Measurements from ENCODE around the gene CALN1.
"Not testable (repeated sequence)": the region's sequence is repeated elsewhere in the genome, so short reads cannot be mapped to it uniquely, and the experiment has no call there.

CALN1 gene

DNA sequence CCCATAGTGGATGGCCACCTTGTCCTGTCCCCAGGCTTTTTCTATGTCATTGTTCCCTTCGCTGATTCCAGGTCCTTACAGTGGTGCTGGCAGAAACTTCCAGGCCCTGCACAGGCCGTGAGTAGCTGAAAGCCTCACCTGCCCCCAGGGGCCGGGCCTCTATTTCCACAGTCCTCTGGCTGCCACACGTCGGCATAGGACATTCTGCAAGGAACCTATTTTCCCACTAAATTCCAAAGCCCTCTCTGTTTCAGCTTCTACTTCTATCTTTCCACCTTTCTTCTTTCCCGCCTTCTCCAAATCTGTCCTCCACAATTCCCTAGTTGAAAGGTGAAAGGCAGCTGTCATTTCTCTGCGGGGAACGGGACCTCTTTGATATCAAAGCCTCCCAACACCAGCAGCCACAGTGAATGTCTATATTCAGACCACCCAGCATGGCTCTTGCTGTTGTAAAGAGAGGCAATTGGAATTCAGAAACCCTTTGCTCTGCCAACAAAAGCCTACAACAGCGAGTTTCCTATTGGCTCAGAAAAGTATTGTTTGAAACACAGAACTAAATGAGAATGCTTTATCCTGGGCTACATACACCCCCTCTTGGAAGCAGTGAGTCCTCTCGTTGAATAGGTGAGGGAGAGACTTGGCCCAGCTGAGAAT, 672.5 kb downstream of the CALN1 start:
- Histone ChIP-seq H3K27me3 (ENCODE audit: control insufficient read depth, insufficient read depth, low read length) (no peaks in the 10 kb centered on the region), H3K4me2 (ENCODE audit: low read length) (no peak overlapping the region), H3K9me3 (ENCODE audit: control insufficient read depth, low read length) (no peaks in the 10 kb centered on the region)

GRCh38 chr7:71737931-71738540, 674.1 kb downstream of the CALN1 start:
- H3K4me3 ChIP-seq (ENCODE audit: low read depth, low read length); H3K79me2 ChIP-seq; H3K27me3 ChIP-seq (ENCODE audit: control insufficient read depth, insufficient read depth, low read length); H3K4me2 ChIP-seq (ENCODE audit: low read length); H3K4me1 ChIP-seq; H3K36me3 ChIP-seq (ENCODE audit: control insufficient read depth, insufficient read depth, low read length); H3K27ac ChIP-seq; H2AFZ ChIP-seq; H3K9ac ChIP-seq; H3K9me3 ChIP-seq (ENCODE audit: control insufficient read depth, low read length): not testable (repeated sequence)

More for the DNA sequence above, 672.5 kb downstream of the CALN1 start:
- no peak overlapping the region for H3K4me3 ChIP-seq (ENCODE audit: low read depth, low read length)
- no peaks in the 10 kb centered on the region for H3K36me3 ChIP-seq (ENCODE audit: control insufficient read depth, insufficient read depth, low read length)
- no peaks in the 10 kb centered on the region for H3K4me1 ChIP-seq
- no peaks in the 10 kb centered on the region for H3K79me2 ChIP-seq
- no peak for TF ChIP-seq CTCF (IDR thresholded peaks at IDR 0.05)
- H2AFZ ChIP-seq = no peak overlapping the region
- no peak overlapping the region for H3K9ac ChIP-seq
- no peak overlapping the region for H3K27ac ChIP-seq

- Histone ChIP-seq H3K9me3 (ENCODE audit: control insufficient read depth, low read length) (no peaks in the 10 kb centered on the region), H3K27ac (no peak overlapping the region), H3K36me3 (ENCODE audit: control insufficient read depth, insufficient read depth, low read length) (no peaks in the 10 kb centered on the region), H2AFZ (no peak overlapping the region), H3K27me3 (ENCODE audit: control insufficient read depth, insufficient read depth, low read length) (no peaks in the 10 kb centered on the region), H3K4me3 (ENCODE audit: low read depth, low read length) (no peak overlapping the region), H3K9ac (no peak overlapping the region), H3K4me1 (no peaks in the 10 kb centered on the region), H3K79me2 (no peaks in the 10 kb centered on the region), H3K4me2 (ENCODE audit: low read length) (no peak overlapping the region)
- TF ChIP-seq CTCF (IDR thresholded peaks at IDR 0.05) = peak; percentile 29
Observed at GRCh38 chr7:71735961-71736556, 676.1 kb downstream of the CALN1 start.

GRCh38 chr7:71733107-71733870, 678.8 kb downstream of the CALN1 start:
- H3K27me3 ChIP-seq (ENCODE audit: control insufficient read depth, insufficient read depth, low read length) = no peaks in the 10 kb centered on the region
- no peaks in the 10 kb centered on the region for H3K36me3 ChIP-seq (ENCODE audit: control insufficient read depth, insufficient read depth, low read length)
- no peak overlapping the region for H3K4me2 ChIP-seq (ENCODE audit: low read length)
- H3K27ac ChIP-seq = no peak overlapping the region
- H3K9me3 ChIP-seq (ENCODE audit: control insufficient read depth, low read length) = no peaks in the 10 kb centered on the region
- TF ChIP-seq CTCF (IDR thresholded peaks at IDR 0.05) = peak; percentile 38
- H3K79me2 ChIP-seq = no peaks in the 10 kb centered on the region
- no peaks in the 10 kb centered on the region for H3K4me1 ChIP-seq
- H3K4me3 ChIP-seq (ENCODE audit: low read depth, low read length) = no peak overlapping the region
- no peak overlapping the region for H3K9ac ChIP-seq
- H2AFZ ChIP-seq = no peak overlapping the region

DNA sequence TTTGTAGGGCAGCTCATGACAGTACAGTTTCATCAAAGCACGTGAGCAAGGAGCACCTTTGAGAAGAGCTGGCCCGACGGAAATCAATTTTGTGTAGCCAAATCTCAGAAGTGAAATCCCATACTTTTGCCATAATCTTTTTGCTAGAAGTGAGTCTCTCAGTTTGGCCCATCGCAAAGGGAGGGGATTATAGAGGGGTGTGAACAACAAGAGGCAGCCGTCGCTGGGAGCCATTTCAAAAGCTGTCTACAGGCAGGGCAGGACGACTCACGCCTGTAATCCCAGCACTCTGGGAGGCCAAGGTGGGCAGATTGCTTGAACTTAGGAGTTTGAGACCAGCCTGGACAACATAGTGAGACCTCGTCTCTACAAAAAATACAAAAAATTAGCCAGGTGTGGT, 680.4 kb downstream of the CALN1 start:
- no peaks in the 10 kb centered on the region for H3K4me1 ChIP-seq
- H3K79me2 ChIP-seq = no peaks in the 10 kb centered on the region
- H3K27me3 ChIP-seq (ENCODE audit: control insufficient read depth, insufficient read depth, low read length) = no peaks in the 10 kb centered on the region
- H2AFZ ChIP-seq = no peak overlapping the region
- H3K9me3 ChIP-seq (ENCODE audit: control insufficient read depth, low read length) = no peaks in the 10 kb centered on the region
- H3K36me3 ChIP-seq (ENCODE audit: control insufficient read depth, insufficient read depth, low read length) = no peaks in the 10 kb centered on the region
- no peak overlapping the region for H3K9ac ChIP-seq
- H3K27ac ChIP-seq = no peak overlapping the region
- no peak for TF ChIP-seq CTCF (IDR thresholded peaks at IDR 0.05)
- H3K4me3 ChIP-seq (ENCODE audit: low read depth, low read length) = no peak overlapping the region
- H3K4me2 ChIP-seq (ENCODE audit: low read length) = no peak overlapping the region

All from parathyroid adenoma (tissue), 2 donors.